ENCODE data around the gene ISX.

- TF ChIP-seq CTCF (IDR thresholded peaks at IDR 0.05) = no peak
- no peak for TF ChIP-seq ZFX (IDR thresholded peaks at IDR 0.05; ENCODE audit: borderline replicate concordance)
Measured at GRCh38 chr22:35115515-35115914, 49.6 kb downstream of the ISX start.
